Endothelial cell of umbilical vein (primary cell): Measurements from ENCODE around the gene SLC25A33. TPM values are rescaled to one million over a fixed set of nuclear protein-coding genes. Genes with fewer than 3 reads are reported as not detected.

Experiments
- BruUV-seq: library from RNA; stranded (reverse); fragments of 400-500 nt; replicated peaks from 2 replicates; lab custom pipeline; 2021; lab: Mats Ljungman, UMichigan
- CTCF ChIA-PET: fragments of 300-600, 350-600 bp; sonication (Branson Sonifier 250); formaldehyde crosslinking; loops from one replicate; lab custom pipeline; 2021; ENCODE audit warnings: antibody characterized with exemption, inconsistent platforms; lab: Charles Lee
- POLR2A ChIA-PET: fragments of 300-600, 350-600 bp; sonication (Branson Sonifier 250); formaldehyde crosslinking; loops from one replicate; lab custom pipeline; 2021; ENCODE audit warnings: antibody characterized with exemption, inconsistent platforms; lab: Charles Lee
- DNase-seq: peaks from one replicate; pipeline ENCODE4 v3.0.0-alpha.2; 2011; ENCODE audit warnings: low read depth, low spot score
- FAIRE-seq: peaks from 2 replicates; lab custom pipeline; 2011; peaks lifted over from hg19 to GRCh38; lab: Jason Lieb, UNC
- H2AFZ ChIP-seq: 2 replicates; pipeline ENCODE4 v1.6.0; 2012; ENCODE audit warnings: low read depth, low read length, control low read depth, inconsistent platforms
- H3K27ac ChIP-seq: 2 replicates; pipeline ENCODE4 v1.5.1; 2011; ENCODE audit warnings: low read depth, mild to moderate bottlenecking, control low read depth, low read length, moderate library complexity; ENCODE audit not compliant: insufficient read depth
- H3K27me3 ChIP-seq, 2 experiments: 2 replicates each; pipeline versions ENCODE4 v1.6.0 to v1.6.1; 2011; ENCODE audit warnings: low read length in 2 of 2, mixed read lengths in 1 of 2; ENCODE audit not compliant: control insufficient read depth in 2 of 2, insufficient read depth in 2 of 2
- H3K36me3 ChIP-seq, 2 experiments: 2 replicates in 1 of 2; 3 replicates in 1 of 2; pipeline ENCODE4 v1.5.1; 2011; ENCODE audit warnings: low read length in 2 of 2, mild to moderate bottlenecking in 1 of 2, moderate library complexity in 1 of 2; ENCODE audit not compliant: control insufficient read depth in 2 of 2, insufficient read depth in 2 of 2; ENCODE audit errors: extremely low read depth in 1 of 2
- H3K4me1 ChIP-seq: 3 replicates; pipeline ENCODE4 v1.5.1; 2011; ENCODE audit warnings: mild to moderate bottlenecking, low read length; ENCODE audit not compliant: control insufficient read depth, insufficient read depth; ENCODE audit errors: extremely low read depth
- H3K4me2 ChIP-seq: 2 replicates; pipeline ENCODE4 v1.6.1; 2011; ENCODE audit warnings: low read length, control low read depth, mixed read lengths; ENCODE audit not compliant: insufficient read depth
- H3K4me3 ChIP-seq, 3 experiments: fragments of 200-600 bp in 1 of 3; sonication (generic), shearing (Covaris generic) in 1 of 3; replicated peaks in 1 of 3; 2 replicates each; pipeline ENCODE4 v1.5.1; 2011 to 2016; ENCODE audit warnings: control low read depth in 3 of 3, low read length in 3 of 3, mild to moderate bottlenecking in 2 of 3, inconsistent platforms in 1 of 3, low read depth in 1 of 3, moderate library complexity in 1 of 3; ENCODE audit not compliant: insufficient read depth in 1 of 3
- H3K79me2 ChIP-seq: 2 replicates; pipeline ENCODE4 v1.6.0; 2012; ENCODE audit warnings: low read length, inconsistent platforms; ENCODE audit not compliant: control insufficient read depth, insufficient read depth
- H3K9ac ChIP-seq: replicated peaks from 2 replicates; pipeline ENCODE3; 2011; ENCODE audit warnings: low read length, control low read depth; ENCODE audit not compliant: insufficient read depth; ENCODE audit errors: extremely low read depth
- H3K9me1 ChIP-seq: replicated peaks from 3 replicates; pipeline ENCODE4 v1.6.0; 2011; ENCODE audit warnings: mild to moderate bottlenecking, low read length; ENCODE audit not compliant: control insufficient read depth, insufficient read depth; ENCODE audit errors: extremely low read depth
- H3K9me3 ChIP-seq: replicated peaks from 2 replicates; pipeline ENCODE4 v1.5.1; 2012; ENCODE audit warnings: low read length, inconsistent platforms; ENCODE audit not compliant: control insufficient read depth, insufficient read depth
- H4K20me1 ChIP-seq: replicated peaks from 2 replicates; pipeline ENCODE3; 2011; ENCODE audit warnings: mild to moderate bottlenecking, low read length; ENCODE audit not compliant: control insufficient read depth, insufficient read depth; ENCODE audit errors: extremely low read depth
- CTCF ChIP-seq, 2 donors: IDR thresholded peaks; 1 replicate in 1 of 2; 2 replicates in 1 of 2; pipeline ENCODE4 v1.5.1; 2011; ENCODE audit warnings: low read length in 2 of 2, mild to moderate bottlenecking in 2 of 2, moderate library complexity in 2 of 2, control low read depth in 1 of 2, inconsistent platforms in 1 of 2, low read depth in 1 of 2; ENCODE audit not compliant: insufficient read depth in 1 of 2; ENCODE audit errors: extremely low read depth in 1 of 2
- FOS ChIP-seq: IDR thresholded peaks from 2 replicates; pipeline ENCODE4 v1.6.1; 2011; ENCODE audit warnings: mild to moderate bottlenecking, low read length, moderate library complexity, borderline replicate concordance; ENCODE audit not compliant: insufficient read depth
- GATA2 ChIP-seq: IDR thresholded peaks from 2 replicates; pipeline ENCODE4 v1.7.0; 2011; ENCODE audit warnings: low read depth, mild to moderate bottlenecking, moderate library complexity, mixed read lengths, low read length; ENCODE audit not compliant: insufficient read length, insufficient read depth
- MAX ChIP-seq: IDR thresholded peaks from 2 replicates; pipeline ENCODE4 v1.6.1; 2011; ENCODE audit not compliant: insufficient read depth, insufficient read length
- MYC ChIP-seq: IDR thresholded peaks from one replicate; pipeline ENCODE4 v1.6.1; 2011; ENCODE audit warnings: mild to moderate bottlenecking, low read depth, low read length
- POLR2A ChIP-seq: IDR thresholded peaks from 2 replicates; pipeline ENCODE4 v1.6.1; 2012; ENCODE audit warnings: low read depth, mild to moderate bottlenecking, control low read depth, low read length
- POLR2AphosphoS5 ChIP-seq: IDR thresholded peaks from 2 replicates; pipeline ENCODE4 v1.6.1; 2012; ENCODE audit warnings: low read depth, mild to moderate bottlenecking, control low read depth, low read length, moderate library complexity; ENCODE audit not compliant: insufficient read depth
- dilution Hi-C: fragments of 300-500 bp; cut with MboI; formaldehyde crosslinking; loops from one replicate; pipeline ENCODE4 v1.15.0; 2019; ENCODE audit warnings: low sequenced_read_pairs; ENCODE audit not compliant: extremely low pct_ligation_motif_present
- intact Hi-C: fragments of 100-400 bp; cut with micrococcal nuclease; formaldehyde crosslinking; loops from one replicate; pipeline ENCODE4 v1.10.0; 2022
- polyA plus RNA-seq, 4 experiments: library from polyadenylated mRNA; depleted of rRNA in 3 of 4; stranded (reverse) in 3 of 4; unstranded in 1 of 4; fragments of >200 nt; gene quantifications; 2 replicates each; pipeline versions ENCODE4 v1.2.1 to v1.2.3, GENCODE V29; 2011 to 2012; ENCODE audit warnings: missing spikeins in 1 of 4
- total RNA-seq: library from RNA; stranded (reverse); gene quantifications from 2 replicates; pipeline ENCODE4 v1.2.3, GENCODE V29; 2021

Gene SLC25A33
- total and polyA plus RNA-seq, 2 donors (not counting 3 experiments of a cell fraction or from before 2014, with no cell fraction given) = 3.8 to 6.6 TPM

GRCh38 chr1:9628541-9629444, 89.5 kb downstream of the SLC25A33 start:
- BruUV-seq = no TSS peak
- Histone ChIP-seq H3K79me2 (no peaks in the 10 kb centered on the region), H3K9me1 (no peaks in the 10 kb centered on the region), H3K36me3 (no peaks in the 10 kb centered on the region), H3K9ac (no peak overlapping the region), H3K27ac (no peak overlapping the region), H3K9me3 (no peaks in the 10 kb centered on the region), H3K4me2 (no peak overlapping the region), H2AFZ (no peak overlapping the region), H3K4me3 (no peak overlapping the region), H3K27me3 (no peaks in the 10 kb centered on the region), H4K20me1 (no peaks in the 10 kb centered on the region), H3K4me1 (no peaks in the 10 kb centered on the region)
- ChIA-PET CTCF (interaction anchor here (1.0 to 4.1 kb wide), 9 partner anchors 9 to 285 kb away, joined by 3 to 19 read pairs (median 4); partner anchors contain the start of gene PIK3CD), POLR2A (no interaction called here)
- no peak for FAIRE-seq
- no peak for TF ChIP-seq POLR2AphosphoS5
- no peak for TF ChIP-seq GATA2
- no peak for TF ChIP-seq MYC
- TF ChIP-seq MAX = no peak
- TF ChIP-seq CTCF (IDR thresholded peaks at IDR 0.05; ENCODE audit: extremely low read depth in 1 of 2, insufficient read depth in 1 of 2, low read depth in 1 of 2, low read length in 2 of 2) = no peak
- TF ChIP-seq POLR2A = no peak
- no peak for TF ChIP-seq FOS
- intact Hi-C loops (loop anchor here (10.0 kb wide), 1 partner anchor 796 kb away; no protein-coding TSS in a partner anchor), dilution Hi-C loops (no loop called here)
- no peak for DNase-seq
